Lung (tissue), 12 donors: ENCODE measurements around the gene ADA. TPM values are rescaled to one million over a fixed set of nuclear protein-coding genes. Genes with fewer than 3 reads are reported as not detected.

ENCODE experiments used
- ATAC-seq: fragments of 200-7000 bp; cut with Tn5 transposase; one replicate; pipeline ENCODE4 v1.9.1; 2020; ENCODE audit warnings: moderate number of reproducible peaks; ENCODE audit not compliant: insufficient read depth, low FRiP score
- DNase-seq, 3 donors: peaks; one replicate each; pipeline ENCODE4 v3.0.0-alpha.2; 2013 to 2017
- H3K27ac ChIP-seq, 2 donors: one replicate each; pipeline ENCODE4 v1.5.1; 2013; ENCODE audit warnings: mild to moderate bottlenecking in 2 of 2, moderate library complexity in 2 of 2, control low read depth in 1 of 2, inconsistent platforms in 1 of 2, low read depth in 1 of 2, low read length in 1 of 2
- H3K27me3 ChIP-seq, 3 donors: one replicate each; pipeline ENCODE4 v1.5.1; 2013; ENCODE audit warnings: low read length in 2 of 3; ENCODE audit not compliant: control insufficient read depth in 3 of 3, insufficient read depth in 3 of 3
- H3K36me3 ChIP-seq, 4 donors: one replicate each; pipeline ENCODE4 v1.5.1; 2013; ENCODE audit warnings: low read length in 4 of 4, mild to moderate bottlenecking in 1 of 4, moderate library complexity in 1 of 4; ENCODE audit not compliant: control insufficient read depth in 4 of 4, insufficient read depth in 4 of 4
- H3K4me1 ChIP-seq, 5 donors: one replicate each; pipeline ENCODE4 v1.5.1; 2013; ENCODE audit warnings: low read length in 5 of 5, mild to moderate bottlenecking in 2 of 5, moderate library complexity in 1 of 5; ENCODE audit not compliant: control insufficient read depth in 5 of 5, insufficient read depth in 5 of 5
- H3K4me3 ChIP-seq: one replicate; pipeline ENCODE4 v1.5.1; 2013; ENCODE audit warnings: mild to moderate bottlenecking, control low read depth, moderate library complexity
- H3K9ac ChIP-seq, 2 donors: one replicate each; pipeline ENCODE4 v1.5.1; 2013; ENCODE audit warnings: low read length in 2 of 2, control low read depth in 1 of 2; ENCODE audit not compliant: insufficient read depth in 1 of 2
- H3K9me3 ChIP-seq, 4 donors: one replicate each; pipeline ENCODE4 v1.5.1; 2013; ENCODE audit warnings: low read length in 3 of 4, mild to moderate bottlenecking in 1 of 4, moderate library complexity in 1 of 4; ENCODE audit not compliant: control insufficient read depth in 4 of 4, insufficient read depth in 3 of 4
- WGBS, 2 donors: extraction: QIAGEN DNeasy Blood & Tissue Kit; methylation state at CpG; one replicate each; pipeline ENCODE4 v1.1.7; 2013; 5-methylcytosine and 5-hydroxymethylcytosine counted together
- polyA plus RNA-seq, 2 donors: library from polyadenylated mRNA; stranded (reverse); fragments of 200-250 nt; gene quantifications; one replicate each; pipeline ENCODE4 v1.2.1, GENCODE V29; 2013
- total RNA-seq, 2 donors: library from RNA; depleted of rRNA in 1 of 2; stranded (reverse); fragments of >200 nt in 1 of 2; gene quantifications; one replicate each; pipeline ENCODE4 v1.2.1, GENCODE V29; 2014 to 2021
- TF ChIP-seq, protein P1 (sequence below): IDR thresholded peaks from 2 replicates; pipeline ENCODE4 v1.5.1; 2012; ENCODE audit warnings: mild to moderate bottlenecking; ENCODE audit errors: control extremely low read depth, extremely low read depth
- donor health status: control.
- donor health status: control.
- donor health status: Bipolar disorder and iron deficiency.
- donor health status: healthy.
- donor health status: DM: yes; HTN: yes; CAD: no.

ADA gene
- total and polyA plus RNA-seq, 4 donors = 4.2 to 55.2 (median 8.0) TPM

DNA sequence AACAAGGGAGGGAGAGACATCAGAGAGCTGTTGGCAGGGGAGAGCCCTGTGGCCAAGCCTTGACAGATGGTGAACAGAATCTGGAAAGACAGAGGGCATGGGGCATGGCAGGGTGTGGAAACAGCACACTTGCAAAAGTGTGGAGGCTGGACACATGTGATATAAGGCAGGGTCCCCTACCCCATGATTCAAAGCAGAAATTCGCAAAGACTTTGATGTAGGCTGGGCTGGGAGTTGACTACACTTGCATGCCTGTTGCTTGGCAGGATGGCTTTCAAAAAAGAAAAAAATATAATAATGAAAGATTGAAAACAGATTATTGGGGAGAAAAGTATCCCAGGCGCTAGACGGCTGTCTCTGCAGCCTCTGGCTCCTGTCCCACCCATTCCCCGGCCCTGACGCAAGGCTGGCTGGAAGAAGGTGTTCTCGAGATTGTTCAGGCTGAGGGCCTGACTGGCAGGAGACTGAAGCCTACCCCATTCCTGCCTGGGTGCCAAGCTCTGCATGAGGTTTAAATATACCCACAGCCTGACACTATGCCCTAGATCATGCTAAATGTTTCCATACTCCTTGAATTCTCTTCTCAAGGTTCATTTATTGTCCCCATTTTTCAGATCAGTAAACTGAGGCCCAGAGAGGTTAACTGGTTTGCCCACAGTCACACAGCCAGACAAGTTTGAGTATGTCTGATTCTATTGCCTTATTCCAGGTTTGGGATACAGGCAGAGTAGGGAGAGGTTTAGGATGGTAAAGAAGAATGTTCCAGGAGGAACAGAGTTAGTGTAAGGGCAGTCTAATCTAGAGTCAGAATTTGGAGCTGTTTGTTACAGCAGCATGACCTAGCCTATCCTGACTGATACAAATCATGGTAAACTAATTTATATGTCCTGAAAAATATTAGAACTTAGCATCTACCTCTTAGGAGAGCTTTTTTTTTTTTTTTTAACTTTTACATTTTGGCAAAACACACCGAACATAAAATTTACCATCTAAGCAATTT lies 40.2 kb upstream of the ADA start:
- H3K4me3 ChIP-seq = no peak overlapping the region
- peak overlapping the region; percentile 49 to 92 for H3K27ac ChIP-seq
- H3K36me3 ChIP-seq = no peaks in the 10 kb centered on the region
- TF ChIP-seq, protein P1, sequence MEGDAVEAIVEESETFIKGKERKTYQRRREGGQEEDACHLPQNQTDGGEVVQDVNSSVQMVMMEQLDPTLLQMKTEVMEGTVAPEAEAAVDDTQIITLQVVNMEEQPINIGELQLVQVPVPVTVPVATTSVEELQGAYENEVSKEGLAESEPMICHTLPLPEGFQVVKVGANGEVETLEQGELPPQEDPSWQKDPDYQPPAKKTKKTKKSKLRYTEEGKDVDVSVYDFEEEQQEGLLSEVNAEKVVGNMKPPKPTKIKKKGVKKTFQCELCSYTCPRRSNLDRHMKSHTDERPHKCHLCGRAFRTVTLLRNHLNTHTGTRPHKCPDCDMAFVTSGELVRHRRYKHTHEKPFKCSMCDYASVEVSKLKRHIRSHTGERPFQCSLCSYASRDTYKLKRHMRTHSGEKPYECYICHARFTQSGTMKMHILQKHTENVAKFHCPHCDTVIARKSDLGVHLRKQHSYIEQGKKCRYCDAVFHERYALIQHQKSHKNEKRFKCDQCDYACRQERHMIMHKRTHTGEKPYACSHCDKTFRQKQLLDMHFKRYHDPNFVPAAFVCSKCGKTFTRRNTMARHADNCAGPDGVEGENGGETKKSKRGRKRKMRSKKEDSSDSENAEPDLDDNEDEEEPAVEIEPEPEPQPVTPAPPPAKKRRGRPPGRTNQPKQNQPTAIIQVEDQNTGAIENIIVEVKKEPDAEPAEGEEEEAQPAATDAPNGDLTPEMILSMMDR = no peak
- H3K4me1 ChIP-seq = peaks cover 7 to 31% (median 10%) of the 10 kb centered on the region in 5 donors
- H3K9me3 ChIP-seq = no peaks in the 10 kb centered on the region
- no peaks in the 10 kb centered on the region for H3K27me3 ChIP-seq
- 68 to 83% methylated on average over 7 of the region's 7 CpGs for WGBS, 2 donors
- no peak for ATAC-seq
- no peak overlapping the region for H3K9ac ChIP-seq
- peak; percentile 70 to 85 (median 76) for DNase-seq

DNA sequence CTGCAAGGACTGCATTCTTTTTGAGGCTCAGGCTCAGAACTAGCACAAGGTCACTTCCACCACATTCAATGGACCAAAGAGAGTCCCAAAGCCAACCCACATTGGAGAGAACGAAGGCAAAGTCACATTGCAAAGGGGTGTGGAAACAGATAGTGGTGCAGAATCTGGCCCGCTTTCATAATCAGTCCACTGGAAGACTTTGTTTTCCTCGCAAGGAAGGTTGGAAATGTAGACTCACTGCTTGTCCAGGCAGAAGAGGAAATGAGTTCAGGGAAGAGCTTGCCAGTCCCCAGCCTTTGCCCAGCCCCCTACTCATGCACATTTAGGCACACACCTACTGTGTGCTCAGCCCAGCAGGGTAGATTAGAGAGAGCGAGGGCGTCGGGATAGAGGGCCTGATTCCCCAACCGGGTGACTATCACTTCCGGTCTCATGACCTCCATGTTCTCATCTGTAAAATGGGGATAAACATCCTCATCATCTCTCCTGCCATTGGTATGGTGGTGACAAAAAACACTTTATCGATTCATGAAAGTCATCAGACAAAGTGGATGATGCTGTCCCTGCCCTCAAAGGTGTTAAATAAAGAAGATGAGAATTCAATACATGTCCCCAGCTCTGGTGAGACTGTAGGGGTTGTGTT lies 39.4 kb upstream of the ADA start:
- no peak overlapping the region for H3K9ac ChIP-seq
- WGBS, 2 donors = 78 to 81% methylated on average over 9 of the region's 9 CpGs
- H3K27me3 ChIP-seq = no peaks in the 10 kb centered on the region
- H3K36me3 ChIP-seq = no peaks in the 10 kb centered on the region
- no peak for ATAC-seq
- H3K27ac ChIP-seq = peak overlapping the region; percentile 49 to 83
- H3K4me3 ChIP-seq = no peak overlapping the region
- H3K4me1 ChIP-seq = peaks cover 7 to 31% (median 10%) of the 10 kb centered on the region in 5 donors
- TF ChIP-seq, protein P1 = no peak
- H3K9me3 ChIP-seq = no peaks in the 10 kb centered on the region
- no peak for DNase-seq

GRCh38 chr20:44689809-44690208 lies 38.3 kb upstream of the ADA start:
- Histone ChIP-seq H3K9me3 (no peaks in the 10 kb centered on the region), H3K9ac (no peak overlapping the region), H3K4me3 (no peak overlapping the region), H3K36me3 (no peaks in the 10 kb centered on the region), H3K4me1 (peaks cover 8 to 26% (median 11%) of the 10 kb centered on the region in 5 donors), H3K27ac (peak overlapping the region in 1 of 2 donors; percentile 46), H3K27me3 (no peaks in the 10 kb centered on the region)
- DNase-seq = peak in 1 of 3 donors; percentile 39
- no peak for ATAC-seq
- 83 to 85% methylated on average over 2 to 3 of the region's 3 CpGs for WGBS, 2 donors
- TF ChIP-seq, protein P1 = no peak
